NAMALWA (cell line): ENCODE measurements around the gene MYOCOS.
"Not testable (repeated sequence)": the region's sequence is repeated elsewhere in the genome, so short reads cannot be mapped to it uniquely, and the experiment has no call there.

Source experiments
- DNase-seq: peaks from one replicate; pipeline ENCODE4 v3.0.0-alpha.2; 2015; ENCODE audit warnings: low spot score

MYOCOS gene, protein sequence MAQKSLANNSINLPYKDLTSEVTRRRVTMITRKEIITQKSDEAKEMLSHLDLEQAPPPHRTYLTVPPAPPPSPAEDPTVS

GRCh38 chr1:171622152-171622462, at the start of gene MYOCOS:
TSS of gene MYOCOS (plus strand) at chr1:171622243. CDS start at chr1:171623884, 1,641 bp downstream.
- no peak for DNase-seq

DNA sequence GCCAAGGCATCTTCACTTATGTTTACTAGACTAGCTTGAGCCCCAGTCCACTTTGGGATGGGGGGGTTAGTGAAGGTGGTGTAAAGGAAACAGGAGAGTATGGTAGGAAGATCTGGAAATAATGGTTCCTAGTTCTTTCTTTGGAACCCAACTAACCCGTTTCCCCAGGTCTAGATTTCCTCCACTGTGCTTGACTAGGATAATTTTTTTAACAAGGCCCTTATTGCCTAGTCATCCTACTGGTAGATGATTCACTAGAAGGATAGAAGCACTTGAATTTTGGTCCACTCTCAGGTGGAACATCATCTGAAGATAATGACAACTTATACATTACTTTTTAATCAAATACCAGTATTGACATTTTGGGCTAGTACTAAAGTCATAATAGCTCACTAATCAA, 45.9 kb upstream of the MYOCOS start:
- DNase-seq, result no peak

GRCh38 chr1:171581226-171581625, 40.8 kb upstream of the MYOCOS start:
- no peak for DNase-seq

DNA sequence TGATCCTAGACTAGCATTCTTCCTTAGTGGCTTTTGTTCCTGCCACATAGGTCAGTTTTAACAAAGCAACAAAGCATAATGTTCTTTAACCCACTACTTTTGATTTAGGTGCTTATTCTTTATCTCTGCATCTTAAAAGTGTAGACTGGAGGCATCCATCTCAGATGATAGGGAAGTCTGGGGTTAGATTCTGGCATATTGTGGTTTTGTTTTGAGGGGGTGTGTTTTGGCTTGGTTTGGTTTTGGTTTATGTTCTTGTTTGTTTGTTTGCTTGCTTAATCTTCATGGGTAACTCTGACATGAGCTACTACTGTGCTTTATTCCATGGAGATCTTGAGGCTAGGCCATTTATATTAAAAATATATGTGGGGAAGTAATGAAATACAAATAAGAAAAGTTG, 40.3 kb upstream of the MYOCOS start:
- DNase-seq, result no peak

- DNase-seq, result no peak
These were observed 39.5 kb upstream of the MYOCOS start for GRCh38 chr1:171582589-171582988.

- no peak for DNase-seq
These were observed 38.3 kb upstream of the MYOCOS start for GRCh38 chr1:171583591-171584201.

- DNase-seq, result no peak
These were observed 36.3 kb upstream of the MYOCOS start for GRCh38 chr1:171585715-171586114.

GRCh38 chr1:171588230-171588629, 33.8 kb upstream of the MYOCOS start:
- DNase-seq, result no peak

GRCh38 chr1:171590022-171590421, 32.0 kb upstream of the MYOCOS start:
- no peak for DNase-seq

DNA sequence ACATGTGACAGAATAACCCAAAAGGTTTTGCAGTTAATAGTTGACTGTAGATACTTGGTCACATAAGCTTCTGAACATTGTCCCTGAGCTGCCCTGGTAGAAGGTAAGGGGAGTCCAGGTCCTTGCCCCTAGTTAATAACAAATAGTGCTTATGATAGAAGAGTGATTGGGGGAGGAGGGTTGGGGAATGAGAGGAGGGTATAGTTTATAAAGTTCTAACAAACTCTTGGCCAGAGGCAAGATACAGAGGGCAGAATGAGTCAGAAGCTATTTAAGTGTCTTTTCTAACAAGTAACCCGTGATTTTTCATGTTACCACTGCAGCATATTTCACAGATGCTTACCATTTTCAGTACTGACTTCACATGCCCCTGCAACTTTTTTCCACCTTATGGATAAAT, 26.7 kb upstream of the MYOCOS start:
- DNase-seq, result no peak

DNA sequence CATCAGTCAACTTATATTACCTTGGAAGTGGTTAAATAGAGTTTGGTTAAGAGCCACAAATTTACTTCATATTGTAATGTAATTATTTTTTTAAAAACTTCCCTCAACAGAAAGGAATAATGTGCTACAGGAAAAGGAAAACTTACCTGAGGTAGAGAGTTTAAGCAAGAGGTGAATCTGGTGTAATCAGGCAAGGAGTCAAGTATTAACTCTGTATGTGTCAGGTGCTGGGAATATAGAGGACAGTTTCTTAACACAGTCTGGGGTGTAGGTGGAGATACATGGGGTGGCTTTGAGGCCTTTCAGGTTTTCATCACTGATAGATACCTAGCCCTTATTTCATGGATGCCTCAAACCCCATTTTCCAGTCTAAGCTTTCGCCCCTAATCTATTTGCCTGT, 25.9 kb upstream of the MYOCOS start:
- DNase-seq, result no peak

DNA sequence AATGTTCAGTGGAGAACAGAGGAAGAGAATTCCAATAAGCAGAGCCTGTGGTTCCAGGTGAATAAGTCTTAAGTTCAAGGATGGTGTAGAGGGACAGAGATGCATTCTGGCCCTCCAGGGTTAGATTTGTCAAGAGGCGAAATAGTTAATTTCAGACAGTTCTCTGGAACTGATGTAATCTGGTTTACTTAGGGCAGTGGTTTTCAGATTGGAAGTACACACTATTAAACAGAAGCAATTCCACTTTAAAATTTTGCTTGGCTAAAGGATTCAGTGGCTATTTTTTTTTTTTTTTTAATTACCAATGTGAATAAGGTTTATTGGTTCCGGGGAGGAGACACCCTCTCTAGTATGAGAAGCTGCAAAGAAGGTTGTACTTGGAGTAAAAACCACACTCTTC, 25.3 kb upstream of the MYOCOS start:
- DNase-seq, result no peak

DNA sequence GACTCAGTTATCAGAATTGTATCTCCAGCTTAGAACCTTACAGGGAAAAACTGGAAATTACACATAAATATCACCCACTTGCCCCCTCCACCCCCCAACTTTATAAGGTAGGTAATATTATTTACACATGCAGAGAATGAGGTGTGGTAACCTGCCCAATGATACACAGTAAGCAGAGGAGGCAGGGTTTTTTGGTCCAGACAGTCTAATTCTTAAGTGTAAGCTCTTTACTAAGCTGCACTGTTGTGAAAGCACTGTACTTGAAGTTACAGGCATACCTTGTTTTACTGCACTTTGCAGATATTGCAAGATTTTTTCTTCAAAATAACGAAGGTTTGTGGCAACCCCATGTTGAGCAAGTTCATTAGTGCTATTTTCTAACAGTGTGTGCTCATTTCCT, 24.8 kb upstream of the MYOCOS start:
- DNase-seq, result no peak

GRCh38 chr1:171600310-171600709, 21.7 kb upstream of the MYOCOS start:
- DNase-seq, result not testable (repeated sequence)

DNA sequence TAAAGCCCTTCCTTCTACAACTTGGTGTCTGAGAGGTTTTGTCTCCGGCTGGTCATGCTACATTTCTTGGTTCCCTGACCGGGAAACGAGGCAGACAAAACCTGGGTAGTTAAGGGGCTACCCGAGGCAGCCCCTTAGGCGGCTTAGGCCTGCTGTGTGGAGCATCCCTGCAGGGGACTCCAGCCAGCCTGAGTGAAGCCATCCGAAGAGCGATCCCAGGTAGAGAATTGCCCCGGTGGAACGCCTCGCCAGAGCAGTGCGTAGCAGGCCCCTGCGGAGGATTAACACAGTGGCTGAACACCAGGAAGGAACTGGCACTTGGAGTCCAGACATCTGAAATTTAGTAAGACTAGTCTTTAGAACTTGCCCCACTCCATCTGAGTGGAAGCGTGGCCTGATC, 21.2 kb upstream of the MYOCOS start:
- no peak for DNase-seq

GRCh38 chr1:171603042-171603441, 19.0 kb upstream of the MYOCOS start:
- DNase-seq, result not testable (repeated sequence)

- no peak for DNase-seq
These were observed 15.6 kb upstream of the MYOCOS start for GRCh38 chr1:171606402-171606941.

GRCh38 chr1:171610385-171610784, 11.7 kb upstream of the MYOCOS start:
- no peak for DNase-seq

- DNase-seq, result no peak
These were observed 10.7 kb upstream of the MYOCOS start for GRCh38 chr1:171611306-171611705.

- no peak for DNase-seq
These were observed 8.8 kb upstream of the MYOCOS start for GRCh38 chr1:171613282-171613681.

DNA sequence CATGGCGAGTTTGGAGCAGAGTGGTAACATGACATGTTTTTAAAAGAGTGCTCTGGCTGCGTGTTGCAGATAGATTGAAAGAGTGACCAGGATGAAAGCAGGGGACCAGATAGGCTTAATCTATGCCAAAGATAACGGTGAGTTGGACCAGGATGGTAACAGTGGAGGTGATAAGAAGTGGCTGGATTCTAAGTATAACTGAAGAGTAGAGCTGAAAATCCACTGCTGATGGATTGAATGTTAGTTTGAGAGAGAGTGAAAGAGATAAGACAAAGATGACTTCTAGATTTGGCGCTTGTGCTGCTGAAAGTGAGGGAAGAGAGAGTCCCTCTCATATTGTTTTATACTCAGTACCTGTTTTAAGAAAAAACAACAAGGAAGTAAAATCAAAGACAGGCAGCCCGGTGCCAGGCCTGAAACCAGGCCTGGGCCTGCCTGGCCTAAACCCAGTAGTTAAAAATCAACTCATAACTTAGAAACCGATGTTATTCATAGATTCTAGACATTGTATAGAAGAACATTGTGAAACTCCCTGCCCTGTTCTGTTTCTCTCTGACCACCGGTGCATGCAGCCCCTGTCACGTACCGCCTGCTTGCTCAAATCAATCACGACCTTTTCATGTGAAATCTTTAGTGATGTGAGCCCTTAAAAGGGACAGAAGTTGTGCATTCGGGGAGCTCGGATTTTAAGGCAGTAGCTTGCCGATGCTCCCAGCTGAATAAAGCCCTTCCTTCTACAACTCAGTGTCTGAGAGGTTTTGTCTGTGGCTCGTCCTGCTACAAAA, 6.7 kb upstream of the MYOCOS start:
- not testable (repeated sequence) for DNase-seq

GRCh38 chr1:171616586-171616985, 5.5 kb upstream of the MYOCOS start:
- no peak for DNase-seq

- no peak for DNase-seq
These were observed 1.7 kb downstream of the MYOCOS start for GRCh38 chr1:171623651-171624331.
